HepG2 (cell line): ENCODE data around the gene PTGIS. TPM values are rescaled to one million over a fixed set of nuclear protein-coding genes. Genes with fewer than 3 reads are reported as not detected.

ENCODE experiments used
- ATAD3A ChIP-seq: sonication (generic); formaldehyde crosslinking; IDR thresholded peaks from 2 replicates; pipeline ENCODE4 v1.4.0; 2020; ENCODE audit warnings: missing genetic modification reagents
- BCLAF1 ChIP-seq: fragments of 450-650 bp; IDR thresholded peaks from 2 replicates; pipeline ENCODE4 v1.6.1; 2017; ENCODE audit warnings: mild to moderate bottlenecking
- GABPB1 ChIP-seq: IDR thresholded peaks from 2 replicates; pipeline ENCODE4 v1.6.1; 2016; ENCODE audit warnings: mild to moderate bottlenecking, missing genetic modification reagents, moderate library complexity, missing compliant biosample characterization
- GPN1 ChIP-seq: sonication (generic); formaldehyde crosslinking; IDR thresholded peaks from 2 replicates; pipeline ENCODE4 v1.5.1; 2020; ENCODE audit warnings: missing genetic modification reagents, borderline replicate concordance
- GZF1 ChIP-seq: sonication (generic); formaldehyde crosslinking; IDR thresholded peaks from 2 replicates; pipeline ENCODE4 v1.5.1; 2020; ENCODE audit warnings: mild to moderate bottlenecking, missing genetic modification reagents
- KLF12 ChIP-seq: sonication (generic); formaldehyde crosslinking; IDR thresholded peaks from 2 replicates; pipeline ENCODE4 v1.4.0; 2020; ENCODE audit warnings: missing genetic modification reagents, borderline replicate concordance
- MAZ ChIP-seq, 2 experiments: sonication (generic) in 1 of 2; formaldehyde crosslinking in 1 of 2; IDR thresholded peaks; 2 replicates each; pipeline versions ENCODE4 v1.5.0 to v1.6.1; 2012 to 2020; ENCODE audit warnings: low read depth in 2 of 2, mild to moderate bottlenecking in 2 of 2, borderline replicate concordance in 1 of 2, improper control_type of control experiment in 1 of 2, low read length in 1 of 2, missing genetic modification reagents in 1 of 2, moderate library complexity in 1 of 2
- MXD3 ChIP-seq: IDR thresholded peaks from 2 replicates; pipeline ENCODE4 v1.6.1; 2016; ENCODE audit warnings: mild to moderate bottlenecking, missing biosample characterization, missing genetic modification reagents
- NR2F6 ChIP-seq, 2 experiments: IDR thresholded peaks; 2 replicates each; pipeline ENCODE4 v1.6.1; 2016; ENCODE audit warnings: antibody characterized with exemption in 1 of 2, mild to moderate bottlenecking in 1 of 2
- SMC3 ChIP-seq: IDR thresholded peaks from 2 replicates; pipeline ENCODE4 v1.6.1; 2011; ENCODE audit warnings: low read length, improper control_type of control experiment
- SOX6 ChIP-seq, 2 experiments: fragments of 450-650 bp in 1 of 2; sonication (generic) in 1 of 2; formaldehyde crosslinking in 1 of 2; IDR thresholded peaks; 2 replicates each; pipeline versions ENCODE4 v1.4.0 to v1.6.1; 2017 to 2020; ENCODE audit warnings: antibody characterized with exemption in 1 of 2, mild to moderate bottlenecking in 1 of 2, missing genetic modification reagents in 1 of 2
- SP1 ChIP-seq, 2 experiments: fragments of 450-650 bp in 1 of 2; sonication (generic) in 1 of 2; formaldehyde crosslinking in 1 of 2; IDR thresholded peaks; 2 replicates each; pipeline versions ENCODE4 v1.4.0 to v1.6.1; 2016 to 2020; ENCODE audit warnings: missing genetic modification reagents in 1 of 2
- TBX2 ChIP-seq: sonication (generic); formaldehyde crosslinking; IDR thresholded peaks from 2 replicates; pipeline ENCODE4 v1.5.0; 2020; ENCODE audit warnings: missing genetic modification reagents, mild to moderate bottlenecking, borderline replicate concordance
- TOPORS ChIP-seq: sonication (generic); formaldehyde crosslinking; IDR thresholded peaks from 2 replicates; pipeline ENCODE4 v1.8.0; 2023; ENCODE audit warnings: mild to moderate bottlenecking, missing genetic modification reagents
- TRIM22 ChIP-seq: fragments of 450-650 bp; IDR thresholded peaks from 2 replicates; pipeline ENCODE4 v1.6.1; 2017
- YEATS4 ChIP-seq: sonication (generic); formaldehyde crosslinking; IDR thresholded peaks from 2 replicates; pipeline ENCODE4 v1.4.0; 2020; ENCODE audit warnings: missing genetic modification reagents, borderline replicate concordance
- ZNF343 ChIP-seq: sonication (generic); formaldehyde crosslinking; IDR thresholded peaks from 2 replicates; pipeline ENCODE4 v1.4.0; 2020; ENCODE audit warnings: mild to moderate bottlenecking, missing genetic modification reagents
- ZNF468 ChIP-seq: sonication (generic); formaldehyde crosslinking; IDR thresholded peaks from 2 replicates; pipeline ENCODE4 v1.8.0; 2022; ENCODE audit warnings: mild to moderate bottlenecking, moderate library complexity, missing genetic modification reagents
- ZSCAN25 ChIP-seq: sonication (generic); formaldehyde crosslinking; IDR thresholded peaks from 2 replicates; pipeline ENCODE4 v1.8.0; 2022; ENCODE audit warnings: mild to moderate bottlenecking, missing genetic modification reagents
- polyA plus RNA-seq, 8 experiments: library from polyadenylated mRNA; depleted of rRNA in 3 of 8; stranded (reverse) in 7 of 8; unstranded in 1 of 8; fragments of >200 nt; fragmentation: Illumina TruSeq in 4 of 8; extraction: Trizol in 4 of 8; gene quantifications; 2 replicates each; pipeline versions ENCODE4 v1.2.1 to v1.2.3, GENCODE V29; 2011 to 2016; ENCODE audit warnings: low read depth in 4 of 8, missing spikeins in 1 of 8, mixed read lengths in 1 of 8; ENCODE audit not compliant: insufficient read depth in 1 of 8
- total RNA-seq, 5 experiments: library from RNA; depleted of rRNA; stranded (reverse); fragments of >200 nt; fragmentation: Illumina TruSeq; extraction: Trizol; gene quantifications; 2 replicates each; pipeline ENCODE4 v1.2.3, GENCODE V29; 2016; ENCODE audit warnings: low read depth in 1 of 5
- TF ChIP-seq, protein P1 (sequence below): sonication (generic); formaldehyde crosslinking; IDR thresholded peaks from 2 replicates; pipeline ENCODE4 v1.4.0; 2020; ENCODE audit warnings: missing genetic modification reagents
- TF ChIP-seq, protein P2 (sequence below): sonication (generic); formaldehyde crosslinking; IDR thresholded peaks from 2 replicates; pipeline ENCODE4 v1.8.0; 2022; ENCODE audit warnings: missing genetic modification reagents, mild to moderate bottlenecking, moderate library complexity, borderline replicate concordance

Gene PTGIS
- total and polyA plus RNA-seq, 2 of the 13 experiments (the other 11 are each of a cell fraction or from before 2014, with no cell fraction given), result not detected

DNA sequence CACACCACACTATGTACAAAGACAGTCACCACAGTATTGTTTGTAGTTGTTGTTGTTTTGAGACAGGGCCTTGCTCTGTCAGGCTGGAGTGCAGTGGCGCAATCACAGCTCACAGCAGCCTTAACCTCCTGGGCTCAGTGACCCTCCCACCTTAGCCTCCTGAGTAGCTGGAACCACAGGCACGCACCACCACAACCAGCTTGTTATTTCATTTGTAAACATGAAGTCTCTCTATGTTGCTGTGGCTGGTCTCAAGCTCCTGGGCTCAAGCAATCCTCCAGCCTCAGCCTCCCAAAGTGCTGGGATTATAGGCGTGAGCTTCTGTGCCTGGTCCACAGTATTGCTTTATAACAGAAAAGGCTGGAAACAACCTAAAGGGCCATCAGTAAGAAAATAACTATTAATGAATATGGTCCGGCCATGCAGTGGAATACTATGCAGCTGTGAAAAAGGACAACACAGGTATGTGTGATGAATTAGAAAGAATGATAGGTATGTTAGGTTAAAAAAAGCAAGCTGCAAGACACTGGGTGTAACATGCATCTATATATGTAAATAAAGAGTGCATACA lies 30.0 kb upstream of the PTGIS start (continued):
- TF ChIP-seq BCLAF1, result no peak
- TF ChIP-seq SOX6 (IDR thresholded peaks at IDR 0.05), result no peak
- TF ChIP-seq SOX6 (CRISPR knock-in tag; IDR thresholded peaks at IDR 0.05), result peak; percentile 85
- no peak for TF ChIP-seq ZNF468 (CRISPR knock-in tag)
- TF ChIP-seq ZNF343 (CRISPR knock-in tag), result no peak
- TF ChIP-seq GABPB1, result no peak
- TF ChIP-seq, protein P1, sequence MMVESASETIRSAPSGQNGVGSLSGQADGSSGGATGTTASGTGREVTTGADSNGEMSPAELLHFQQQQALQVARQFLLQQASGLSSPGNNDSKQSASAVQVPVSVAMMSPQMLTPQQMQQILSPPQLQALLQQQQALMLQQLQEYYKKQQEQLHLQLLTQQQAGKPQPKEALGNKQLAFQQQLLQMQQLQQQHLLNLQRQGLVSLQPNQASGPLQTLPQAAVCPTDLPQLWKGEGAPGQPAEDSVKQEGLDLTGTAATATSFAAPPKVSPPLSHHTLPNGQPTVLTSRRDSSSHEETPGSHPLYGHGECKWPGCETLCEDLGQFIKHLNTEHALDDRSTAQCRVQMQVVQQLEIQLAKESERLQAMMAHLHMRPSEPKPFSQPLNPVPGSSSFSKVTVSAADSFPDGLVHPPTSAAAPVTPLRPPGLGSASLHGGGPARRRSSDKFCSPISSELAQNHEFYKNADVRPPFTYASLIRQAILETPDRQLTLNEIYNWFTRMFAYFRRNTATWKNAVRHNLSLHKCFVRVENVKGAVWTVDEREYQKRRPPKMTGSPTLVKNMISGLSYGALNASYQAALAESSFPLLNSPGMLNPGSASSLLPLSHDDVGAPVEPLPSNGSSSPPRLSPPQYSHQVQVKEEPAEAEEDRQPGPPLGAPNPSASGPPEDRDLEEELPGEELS (CRISPR knock-in tag), result peak; percentile 59
- TF ChIP-seq KLF12, result no peak
- no peak for TF ChIP-seq TOPORS (CRISPR knock-in tag)
- no peak for TF ChIP-seq SMC3
- TF ChIP-seq TRIM22, result no peak
- TF ChIP-seq YEATS4 (CRISPR knock-in tag), result no peak
- no peak for TF ChIP-seq MAZ (IDR thresholded peaks at IDR 0.05; ENCODE audit: borderline replicate concordance, low read depth, low read length)
- no peak for TF ChIP-seq MAZ (CRISPR knock-in tag; IDR thresholded peaks at IDR 0.05; ENCODE audit: low read depth)
- TF ChIP-seq, protein P2, sequence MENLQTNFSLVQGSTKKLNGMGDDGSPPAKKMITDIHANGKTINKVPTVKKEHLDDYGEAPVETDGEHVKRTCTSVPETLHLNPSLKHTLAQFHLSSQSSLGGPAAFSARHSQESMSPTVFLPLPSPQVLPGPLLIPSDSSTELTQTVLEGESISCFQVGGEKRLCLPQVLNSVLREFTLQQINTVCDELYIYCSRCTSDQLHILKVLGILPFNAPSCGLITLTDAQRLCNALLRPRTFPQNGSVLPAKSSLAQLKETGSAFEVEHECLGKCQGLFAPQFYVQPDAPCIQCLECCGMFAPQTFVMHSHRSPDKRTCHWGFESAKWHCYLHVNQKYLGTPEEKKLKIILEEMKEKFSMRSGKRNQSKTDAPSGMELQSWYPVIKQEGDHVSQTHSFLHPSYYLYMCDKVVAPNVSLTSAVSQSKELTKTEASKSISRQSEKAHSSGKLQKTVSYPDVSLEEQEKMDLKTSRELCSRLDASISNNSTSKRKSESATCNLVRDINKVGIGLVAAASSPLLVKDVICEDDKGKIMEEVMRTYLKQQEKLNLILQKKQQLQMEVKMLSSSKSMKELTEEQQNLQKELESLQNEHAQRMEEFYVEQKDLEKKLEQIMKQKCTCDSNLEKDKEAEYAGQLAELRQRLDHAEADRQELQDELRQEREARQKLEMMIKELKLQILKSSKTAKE (CRISPR knock-in tag), result peak; percentile 48; the same call in 1 of the 2 replicates
- TF ChIP-seq GZF1 (CRISPR knock-in tag), result no peak
- no peak for TF ChIP-seq MXD3
- TF ChIP-seq NR2F6 (IDR thresholded peaks at IDR 0.05), result no peak
- TF ChIP-seq NR2F6 (CRISPR knock-in tag; IDR thresholded peaks at IDR 0.05), result peak; percentile 39
- no peak for TF ChIP-seq SP1 (IDR thresholded peaks at IDR 0.05)
- TF ChIP-seq SP1 (CRISPR knock-in tag; IDR thresholded peaks at IDR 0.05), result no peak
- TF ChIP-seq GPN1 (CRISPR knock-in tag), result no peak
- TF ChIP-seq ZSCAN25 (CRISPR knock-in tag), result no peak
- TF ChIP-seq TBX2 (CRISPR knock-in tag), result no peak
- TF ChIP-seq ATAD3A (CRISPR knock-in tag), result no peak
